Gastrocnemius medialis (tissue), 4 donors: ENCODE data around the gene FRAS1. TPM values are rescaled to one million over a fixed set of nuclear protein-coding genes. Genes with fewer than 3 reads are reported as not detected.

Experiments
- ATAC-seq, 2 donors: fragments of 150-250 bp; one replicate each; pipeline ENCODE4 v1.9.1; 2016
- DNase-seq, 2 donors: peaks; one replicate each; pipeline ENCODE4 v3.0.0-alpha.2; 2019
- H3K27ac ChIP-seq, 4 donors: fragments of 200-600 bp; sonication (generic); 1 replicate in 1 of 4; 2 replicates in 3 of 4; pipeline ENCODE4 v1.5.1; 2016 to 2018; ENCODE audit warnings: mild to moderate bottlenecking in 2 of 4, moderate library complexity in 1 of 4
- H3K27me3 ChIP-seq, 3 donors: fragments of 200-600 bp; sonication (generic) in 2 of 3; 1 replicate in 1 of 3; 2 replicates in 2 of 3; pipeline versions ENCODE4 v1.5.1 to v1.6.0; 2016 to 2019; ENCODE audit warnings: mild to moderate bottlenecking in 1 of 3, moderate library complexity in 1 of 3
- H3K36me3 ChIP-seq, 2 donors: fragments of 200-600 bp; sonication (generic) in 1 of 2; one replicate each; pipeline ENCODE4 v1.5.1; 2017 to 2018
- H3K4me1 ChIP-seq, 2 donors: fragments of 200-600 bp; sonication (generic) in 1 of 2; one replicate each; pipeline ENCODE4 v1.5.1; 2016 to 2017; ENCODE audit warnings: mild to moderate bottlenecking in 2 of 2
- H3K4me3 ChIP-seq, 4 donors: fragments of 200-600 bp; sonication (generic) in 3 of 4; 1 replicate in 1 of 4; 2 replicates in 3 of 4; pipeline ENCODE4 v1.5.1; 2016 to 2019; ENCODE audit warnings: mild to moderate bottlenecking in 2 of 4
- H3K9me3 ChIP-seq, 3 donors: fragments of 200-600 bp; sonication (generic) in 2 of 3; 1 replicate in 1 of 3; 2 replicates in 2 of 3; pipeline ENCODE4 v1.5.1; 2016 to 2019
- CTCF ChIP-seq, 5 experiments: fragments of 450-650 bp in 3 of 5; fragments of 200-600 bp in 2 of 5; sonication (generic) in 2 of 5; IDR thresholded peaks in 4 of 5; conservative IDR thresholded peaks in 1 of 5; 1 replicate in 4 of 5; 2 replicates in 1 of 5; pipeline ENCODE4 v1.5.1; 2016 to 2019; ENCODE audit warnings: antibody characterized with exemption in 5 of 5, mild to moderate bottlenecking in 3 of 5, moderate library complexity in 3 of 5
- POLR2A ChIP-seq, 2 donors: fragments of 450-650 bp; IDR thresholded peaks; one replicate each; pipeline ENCODE4 v1.6.1; 2017; ENCODE audit warnings: antibody characterized with exemption in 2 of 2, mild to moderate bottlenecking in 2 of 2, moderate library complexity in 2 of 2
- in situ Hi-C, 4 donors: fragments of 200-750 bp; cut with MboI; loops; one replicate each; pipeline versions ENCODE4 v1.15.0 to v1.8.0; 2017; ENCODE audit warnings: low sequenced_read_pairs in 4 of 4
- intact Hi-C: fragments of 100-400 bp; cut with DNase I; formaldehyde crosslinking; loops from one replicate; pipeline ENCODE4 v1.15.1; 2023; ENCODE audit warnings: low total_unique reads
- total RNA-seq, 4 donors: library from RNA; depleted of rRNA; stranded (reverse); fragments of >200 nt; gene quantifications; one replicate each; pipeline versions ENCODE4 v1.1.0 to v1.2.3, GENCODE V29; 2016

FRAS1 gene
- total RNA-seq, 4 donors from 2014 or later = 0.39 to 0.64 (median 0.46) TPM

DNA sequence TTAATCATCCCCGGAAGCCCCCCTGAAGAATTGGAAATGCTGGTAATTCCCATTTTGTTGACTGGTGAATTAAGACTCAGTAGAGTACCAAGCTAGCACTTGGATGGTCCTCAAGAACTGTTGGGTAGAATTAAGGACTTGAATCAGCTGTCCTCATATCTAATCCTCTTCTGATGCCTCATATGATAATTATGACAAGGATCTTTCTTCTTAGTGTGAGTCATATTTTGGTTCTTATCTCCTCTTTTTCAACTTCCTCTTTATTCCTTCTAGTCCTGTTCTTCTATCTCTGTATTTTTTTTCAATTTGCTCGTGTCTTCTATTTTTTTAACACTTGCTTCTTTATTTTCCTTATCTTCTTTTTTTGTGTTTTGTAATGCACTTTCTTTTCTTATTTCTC is 288.1 kb downstream of the FRAS1 start:
- ATAC-seq = no peak
- no peak for DNase-seq
- Histone ChIP-seq H3K36me3 (no peaks in the 10 kb centered on the region), H3K4me1 (no peaks in the 10 kb centered on the region), H3K4me3 (no peak overlapping the region), H3K9me3 (no peaks in the 10 kb centered on the region), H3K27ac (no peak overlapping the region), H3K27me3 (no peaks in the 10 kb centered on the region)
- TF ChIP-seq POLR2A (IDR thresholded peaks at IDR 0.05) = no peak
- TF ChIP-seq CTCF (IDR thresholded peaks at IDR 0.05 in 4 of 5, conservative IDR thresholded peaks at IDR 0.05 in 1 of 5) = no peak
- intact Hi-C loops = no loop called here
- in situ Hi-C loops = no loop called here

GRCh38 chr4:78346222-78346621 is 289.1 kb downstream of the FRAS1 start:
- DNase-seq = no peak
- in situ Hi-C loops = no loop called here
- Histone ChIP-seq H3K27me3 (no peaks in the 10 kb centered on the region), H3K4me1 (no peaks in the 10 kb centered on the region), H3K9me3 (no peaks in the 10 kb centered on the region), H3K4me3 (no peak overlapping the region), H3K27ac (no peak overlapping the region), H3K36me3 (no peaks in the 10 kb centered on the region)
- no peak for ATAC-seq
- intact Hi-C loops = no loop called here
- no peak for TF ChIP-seq CTCF (IDR thresholded peaks at IDR 0.05 in 4 of 5, conservative IDR thresholded peaks at IDR 0.05 in 1 of 5)
- no peak for TF ChIP-seq POLR2A (IDR thresholded peaks at IDR 0.05)

- H3K9me3 ChIP-seq = no peaks in the 10 kb centered on the region
- TF ChIP-seq POLR2A (IDR thresholded peaks at IDR 0.05) (no peak), CTCF (IDR thresholded peaks at IDR 0.05 in 4 of 5, conservative IDR thresholded peaks at IDR 0.05 in 1 of 5) (no peak)
- no peaks in the 10 kb centered on the region for H3K4me1 ChIP-seq
- ATAC-seq (no peak), DNase-seq (no peak)
- H3K27ac ChIP-seq = no peak overlapping the region
- intact Hi-C loops = no loop called here
- in situ Hi-C loops = no loop called here
- no peak overlapping the region for H3K4me3 ChIP-seq
- H3K27me3 ChIP-seq = no peaks in the 10 kb centered on the region
- H3K36me3 ChIP-seq = no peaks in the 10 kb centered on the region
Observed at GRCh38 chr4:78347527-78347926, 290.4 kb downstream of the FRAS1 start.

GRCh38 chr4:78353921-78354320 is 296.8 kb downstream of the FRAS1 start:
- no peak for DNase-seq
- H3K27me3 ChIP-seq = no peaks in the 10 kb centered on the region
- H3K27ac ChIP-seq = no peak overlapping the region
- no peak for ATAC-seq
- no peaks in the 10 kb centered on the region for H3K9me3 ChIP-seq
- H3K4me1 ChIP-seq = no peaks in the 10 kb centered on the region
- no peak for TF ChIP-seq POLR2A (IDR thresholded peaks at IDR 0.05)
- TF ChIP-seq CTCF (IDR thresholded peaks at IDR 0.05 in 4 of 5, conservative IDR thresholded peaks at IDR 0.05 in 1 of 5) = no peak
- H3K4me3 ChIP-seq = no peak overlapping the region
- in situ Hi-C loops = no loop called here
- intact Hi-C loops = no loop called here
- no peaks in the 10 kb centered on the region for H3K36me3 ChIP-seq

DNA sequence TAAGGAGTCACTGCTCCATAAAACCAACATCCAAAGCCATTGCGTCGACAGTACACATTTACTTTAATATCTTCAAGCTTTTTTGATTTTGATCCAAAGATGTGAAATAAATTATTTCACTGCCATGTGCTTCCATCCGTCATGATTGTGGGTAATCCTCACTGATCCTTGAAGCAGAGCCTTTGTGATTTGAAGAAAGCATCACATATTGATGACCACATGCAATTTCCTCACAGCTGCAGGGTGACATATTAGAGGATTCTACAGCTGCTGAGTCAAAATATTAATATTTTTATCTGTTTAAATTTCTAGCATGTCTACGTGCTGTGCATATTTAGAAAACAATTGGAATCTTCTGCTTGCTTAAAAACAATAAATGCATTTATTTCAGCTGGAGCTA is 297.7 kb downstream of the FRAS1 start:
- intact Hi-C loops = no loop called here
- Histone ChIP-seq H3K27ac (no peak overlapping the region), H3K36me3 (no peaks in the 10 kb centered on the region), H3K9me3 (no peaks in the 10 kb centered on the region), H3K27me3 (no peaks in the 10 kb centered on the region), H3K4me3 (no peak overlapping the region), H3K4me1 (no peaks in the 10 kb centered on the region)
- no peak for DNase-seq
- no peak for ATAC-seq
- no peak for TF ChIP-seq POLR2A (IDR thresholded peaks at IDR 0.05)
- TF ChIP-seq CTCF (IDR thresholded peaks at IDR 0.05 in 4 of 5, conservative IDR thresholded peaks at IDR 0.05 in 1 of 5) = no peak
- in situ Hi-C loops = no loop called here
